HG03103 (cell line): Measurements from ENCODE around the gene KIF13A.
"Not testable (repeated sequence)": the region's sequence is repeated elsewhere in the genome, so short reads cannot be mapped to it uniquely, and the experiment has no call there.

Source experiments
- ATAC-seq: cut with Tn5 transposase; IDR thresholded peaks from one replicate; pipeline ENCODE4 v1.9.1; 2021; ENCODE audit warnings: low read depth; ENCODE audit not compliant: unreplicated experiment

Gene KIF13A

GRCh38 chr6:17987447-17987696 is at the start of gene KIF13A:
Gene KIF13A (minus strand): TSS chr6:17987635. CDS start chr6:17987463, 172 bp downstream.
- peak; percentile 14 for ATAC-seq

DNA sequence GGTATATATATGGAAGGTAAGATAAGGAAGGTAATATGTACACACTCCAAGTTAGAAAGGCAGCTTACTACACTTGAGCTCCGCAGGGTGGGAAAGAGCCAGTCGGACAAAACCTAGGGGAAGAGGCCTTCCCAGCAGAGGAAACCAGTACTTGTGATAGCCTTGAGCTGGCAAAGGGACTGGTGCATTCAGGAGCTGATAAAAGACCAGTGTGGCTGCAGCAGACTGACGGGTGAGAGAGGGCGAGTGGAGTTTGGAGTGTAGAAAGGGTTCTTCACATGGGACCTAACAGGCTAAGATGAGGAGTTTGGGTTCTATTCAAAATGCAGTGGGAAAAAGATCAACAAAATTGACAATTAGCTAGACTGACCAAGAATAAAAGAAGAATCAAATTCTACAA is 49.3 kb upstream of the KIF13A start:
- ATAC-seq = no peak

- ATAC-seq = no peak
Observed at GRCh38 chr6:18035330-18035854, 48.0 kb upstream of the KIF13A start.

DNA sequence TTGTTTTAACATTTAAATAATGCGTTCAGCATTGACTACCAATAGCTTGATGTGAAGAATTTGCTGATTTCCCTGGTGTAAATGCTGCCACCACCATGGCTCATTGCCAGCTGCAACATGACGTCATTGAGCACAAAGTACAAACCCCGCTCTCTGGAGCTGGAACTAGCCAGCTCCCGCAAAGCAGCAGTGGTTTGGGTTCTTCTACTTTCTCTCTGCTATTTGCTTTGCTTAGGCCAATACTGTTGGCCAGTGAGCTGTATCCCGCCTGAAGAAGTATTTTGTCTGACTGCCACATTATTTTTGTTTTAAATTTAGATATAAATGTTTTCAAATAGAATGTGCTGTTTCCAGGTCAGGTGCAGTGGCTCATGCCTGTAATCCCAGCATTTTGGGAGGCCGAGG is 47.4 kb upstream of the KIF13A start:
- ATAC-seq = no peak

- no peak for ATAC-seq
Observed at GRCh38 chr6:18031680-18032256, 44.3 kb upstream of the KIF13A start.

DNA sequence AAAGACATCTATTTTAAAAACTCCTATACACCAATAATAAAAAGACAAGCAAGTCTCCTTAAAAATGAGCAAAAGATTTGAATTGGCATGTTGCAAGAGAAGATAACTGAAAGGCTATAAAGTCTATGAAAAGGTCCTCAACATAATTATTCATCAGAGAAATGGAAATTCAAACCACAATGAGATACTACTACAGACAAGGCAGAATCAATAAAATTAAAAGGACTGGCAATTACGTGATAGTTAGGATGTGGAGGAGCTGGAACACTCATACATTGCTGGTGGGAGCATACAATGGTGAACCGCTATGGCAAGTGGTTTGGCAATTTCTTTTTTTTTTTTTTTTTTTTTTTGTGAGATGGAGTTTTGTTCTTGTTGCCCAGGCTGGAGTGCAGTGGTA is 43.8 kb upstream of the KIF13A start:
- no peak for ATAC-seq

DNA sequence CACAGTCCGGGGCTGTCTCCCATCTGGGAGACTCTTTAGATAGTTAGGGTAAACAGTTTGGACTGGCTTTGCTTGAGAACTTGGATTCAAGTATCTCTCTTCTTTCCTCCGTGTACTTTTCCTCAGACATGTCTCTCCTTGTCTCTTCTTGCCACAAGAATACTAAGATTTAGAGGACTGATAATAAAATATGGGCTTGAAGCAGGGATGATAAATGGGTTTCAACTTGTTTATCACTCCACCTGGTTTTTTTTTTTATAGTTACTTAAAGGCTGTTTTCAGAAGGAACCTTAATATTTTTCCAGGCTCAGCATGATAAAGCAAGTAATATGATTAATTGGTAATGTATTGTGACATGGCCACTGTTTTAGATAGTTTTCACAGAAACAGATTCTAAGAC is 40.9 kb upstream of the KIF13A start:
- ATAC-seq = no peak

GRCh38 chr6:18025596-18025995 is 38.2 kb upstream of the KIF13A start:
- no peak for ATAC-seq

- ATAC-seq = no peak
Observed at GRCh38 chr6:18024876-18025275, 37.4 kb upstream of the KIF13A start.

- no peak for ATAC-seq
Observed at GRCh38 chr6:18023891-18024290, 36.5 kb upstream of the KIF13A start.

DNA sequence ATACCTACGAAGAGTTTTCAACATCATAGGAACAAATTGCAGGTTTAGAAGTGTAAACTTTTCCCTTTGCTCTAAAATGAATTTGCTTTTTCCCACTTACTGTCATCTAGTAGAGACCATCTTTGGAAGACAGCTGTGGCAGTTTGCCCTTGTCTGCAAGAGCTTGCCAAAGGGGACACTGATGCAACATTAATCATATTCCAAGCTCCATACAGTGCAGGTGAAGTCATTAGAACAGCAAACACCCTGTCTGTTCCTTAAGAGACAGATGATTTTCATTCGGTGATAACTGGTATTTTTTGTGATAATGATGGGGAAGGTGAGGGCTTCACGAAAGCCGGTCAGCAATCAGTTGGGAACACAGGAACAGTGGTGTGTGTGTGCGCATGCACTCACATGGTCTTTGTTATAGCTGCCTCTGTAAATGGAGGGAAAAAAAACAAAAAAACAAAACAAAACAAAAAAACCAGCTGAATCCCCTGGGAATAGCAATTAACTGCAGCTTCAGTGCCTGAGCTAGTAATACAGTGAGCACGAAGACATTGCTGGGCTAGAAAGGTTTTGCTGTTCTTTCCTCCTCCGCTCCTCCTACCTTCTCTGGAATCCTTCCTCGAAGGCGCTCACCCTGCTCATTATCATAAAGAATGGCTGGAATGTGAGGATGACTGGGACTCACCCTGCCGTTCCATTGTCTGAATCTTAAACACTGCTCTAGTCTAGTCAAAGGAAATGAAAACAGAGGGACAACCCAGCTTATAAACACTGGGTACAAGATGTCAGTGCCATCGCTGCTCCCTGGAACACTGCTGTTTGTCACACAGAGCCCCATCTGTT is 35.2 kb upstream of the KIF13A start:
- ATAC-seq = no peak

- no peak for ATAC-seq
Observed at GRCh38 chr6:18021166-18021850, 33.9 kb upstream of the KIF13A start.

GRCh38 chr6:18020545-18020944 is 33.1 kb upstream of the KIF13A start:
- not testable (repeated sequence) for ATAC-seq

DNA sequence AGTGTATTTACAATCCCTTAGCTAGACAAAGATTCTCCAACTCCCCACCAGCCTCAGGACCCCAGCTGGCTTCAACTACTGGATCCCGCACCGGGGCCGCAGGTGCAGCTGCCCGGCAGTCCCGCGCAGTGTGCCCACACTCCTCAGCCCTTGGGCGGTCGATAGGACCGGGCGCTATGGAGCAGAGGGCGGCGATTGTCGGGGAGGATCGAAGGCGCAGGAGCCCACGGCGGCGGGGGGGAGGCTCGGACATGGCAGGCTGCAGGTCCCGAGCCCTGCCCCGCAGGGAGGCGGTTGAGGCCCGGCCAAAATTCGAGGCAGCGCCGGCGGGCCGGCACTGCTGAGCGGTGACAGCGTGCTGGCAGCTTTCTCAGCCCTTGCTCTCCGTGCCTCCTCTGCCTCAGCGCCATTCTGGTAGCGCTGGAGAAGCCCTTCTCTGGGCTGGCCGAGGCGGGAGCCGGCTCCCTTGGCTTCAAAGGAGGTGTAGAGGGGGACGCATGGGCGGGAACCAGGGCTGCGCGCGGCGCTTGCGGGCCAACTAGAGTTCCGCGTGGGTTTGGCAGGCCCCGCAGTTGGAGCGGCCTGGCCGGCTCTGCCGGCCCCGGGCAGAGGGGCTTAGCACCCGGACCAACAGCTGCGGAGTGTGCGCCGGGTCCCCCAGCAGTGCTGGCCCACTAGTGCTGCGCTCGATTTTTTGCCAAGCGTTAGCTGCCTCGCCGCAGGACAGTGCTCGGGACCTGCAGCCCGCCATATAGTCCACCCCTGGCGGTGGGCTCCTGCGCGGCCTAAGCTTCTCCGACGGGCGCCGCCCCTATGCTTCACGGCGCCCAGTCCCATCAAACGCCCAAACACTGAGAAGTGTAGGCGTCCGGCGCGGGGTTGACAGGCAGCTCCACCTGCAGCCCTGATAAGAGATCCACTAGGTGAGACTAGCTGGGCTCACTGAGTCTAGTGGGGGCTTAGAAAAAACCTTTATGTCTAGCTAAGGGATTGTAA is 32.4 kb upstream of the KIF13A start:
- no peak for ATAC-seq

DNA sequence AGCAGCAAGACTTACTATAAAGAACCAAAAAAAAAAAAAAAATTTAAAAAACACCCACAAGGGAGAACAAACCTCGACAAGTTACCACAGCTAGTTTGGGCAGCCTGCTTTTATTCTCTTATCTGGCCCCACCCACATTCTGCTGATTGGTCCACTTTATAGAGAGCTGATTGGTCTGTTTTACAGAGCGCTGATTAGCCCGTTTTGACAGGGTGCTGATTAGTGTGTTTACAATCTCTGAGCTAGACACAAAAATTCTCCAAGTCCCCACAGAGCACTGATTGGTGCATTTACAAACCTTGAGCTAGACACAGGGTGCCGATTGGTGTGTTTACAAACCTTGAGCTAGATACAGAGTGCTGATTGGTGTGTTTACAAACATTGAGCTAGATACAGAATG is 31.7 kb upstream of the KIF13A start:
- ATAC-seq = not testable (repeated sequence)

GRCh38 chr6:18016698-18017097 is 29.3 kb upstream of the KIF13A start:
- ATAC-seq = no peak

DNA sequence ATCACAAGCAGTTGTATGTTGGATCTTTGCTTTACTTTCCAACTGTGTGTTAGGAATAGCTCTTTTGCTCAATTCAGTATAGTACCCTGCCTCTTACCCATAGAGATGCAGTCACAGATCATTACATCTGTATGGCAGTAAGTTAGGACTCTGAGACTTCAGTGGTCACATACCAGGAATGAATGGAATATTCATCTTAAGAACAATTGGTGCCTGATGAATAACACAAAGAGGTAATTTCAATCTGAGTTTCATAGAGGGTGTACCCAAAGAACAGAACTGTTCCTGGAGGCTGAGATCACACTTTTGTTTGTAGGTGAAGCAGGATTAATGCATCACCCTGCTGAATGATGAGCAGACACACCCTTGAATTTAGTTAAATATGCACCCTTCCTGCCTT is 28.7 kb upstream of the KIF13A start:
- ATAC-seq = no peak

DNA sequence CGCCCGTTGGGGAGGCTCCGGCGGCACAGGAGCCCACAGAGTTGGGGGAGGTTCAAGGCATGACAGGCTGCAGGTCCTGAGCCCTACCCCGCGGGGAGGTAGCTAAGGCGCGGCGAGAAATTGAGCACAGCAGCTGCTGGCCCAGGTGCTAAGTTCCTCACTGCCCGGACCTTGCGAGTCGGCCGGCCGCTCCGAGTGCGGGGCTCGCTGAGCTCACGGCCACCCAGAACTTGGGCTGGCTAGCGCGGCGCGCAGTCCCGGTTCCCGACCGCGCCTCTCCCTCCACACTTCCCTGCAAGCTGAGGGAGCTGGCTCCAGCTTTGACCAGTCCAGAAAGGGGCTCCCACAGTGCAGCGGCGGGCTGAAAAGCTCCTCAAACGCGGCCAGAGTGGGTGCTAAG is 23.9 kb upstream of the KIF13A start:
- no peak for ATAC-seq

DNA sequence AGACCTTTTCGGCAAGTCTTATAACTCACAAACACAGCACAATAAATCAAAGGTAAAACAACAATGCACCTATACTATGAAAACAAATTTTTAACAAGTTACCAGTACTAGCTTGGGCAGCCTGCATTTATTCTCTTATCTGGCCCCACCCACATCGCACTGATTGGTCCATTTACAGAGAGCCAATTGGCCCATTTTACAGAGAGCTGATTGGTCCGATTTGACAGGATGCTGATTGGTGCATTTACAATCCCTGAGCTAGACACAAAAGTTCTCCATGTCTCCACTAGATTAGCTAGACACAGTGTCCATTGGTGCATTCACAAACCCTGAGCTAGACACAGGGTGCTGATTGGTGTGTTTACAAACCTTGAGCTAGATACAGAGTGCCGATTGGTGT is 23.1 kb upstream of the KIF13A start:
- not testable (repeated sequence) for ATAC-seq

DNA sequence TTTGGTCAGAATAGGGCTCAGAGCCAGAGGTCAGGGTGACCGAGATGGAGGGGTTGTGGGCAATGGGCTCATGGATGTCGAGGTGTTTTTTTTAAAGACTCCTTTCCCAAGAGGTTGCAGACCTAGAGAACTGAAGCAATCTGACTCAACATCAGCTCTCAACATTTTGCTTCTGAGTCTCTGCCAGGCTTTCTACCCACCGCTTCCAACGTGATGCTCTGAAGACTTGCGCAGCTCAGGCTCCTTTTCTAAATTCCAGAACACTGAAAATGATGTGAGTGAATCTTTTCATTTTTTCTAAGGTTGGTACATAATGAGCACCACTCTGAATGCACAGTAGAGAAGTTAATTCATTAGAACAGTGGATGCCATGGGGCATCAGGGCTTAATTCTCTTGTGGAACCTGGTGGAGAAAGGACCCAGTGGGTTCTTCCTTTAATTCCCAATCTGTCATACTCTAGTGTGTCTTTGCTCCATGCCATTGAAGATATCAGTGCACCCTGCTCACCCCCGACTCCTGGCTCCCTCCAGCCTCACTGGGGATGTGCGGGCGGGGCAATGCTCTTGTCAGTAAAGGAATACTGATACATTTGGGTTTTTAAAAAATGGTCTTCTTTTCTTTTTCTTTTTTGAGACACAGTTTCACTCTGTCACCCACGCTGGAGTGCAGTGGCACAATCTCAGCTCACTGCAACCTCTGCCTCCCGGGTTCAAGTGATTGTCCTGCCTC is 17.0 kb upstream of the KIF13A start:
- ATAC-seq = no peak
